GM23248 (cell line): ENCODE results near the gene AQP2.

Experiments
- EZH2 ChIP-seq: fragments of 200-600 bp; sonication (generic); IDR thresholded peaks from 2 replicates; pipeline ENCODE4 v1.6.1; 2018; ENCODE audit warnings: antibody characterized with exemption, mild to moderate bottlenecking; ENCODE audit not compliant: insufficient read depth, poor library complexity, severe bottlenecking
- EZH2phosphoT487 ChIP-seq: fragments of 200-600 bp; sonication (generic); IDR thresholded peaks from 2 replicates; pipeline ENCODE4 v1.6.1; 2018; ENCODE audit warnings: antibody characterized with exemption, moderate library complexity, mild to moderate bottlenecking, low read depth; ENCODE audit not compliant: insufficient read depth

DNA sequence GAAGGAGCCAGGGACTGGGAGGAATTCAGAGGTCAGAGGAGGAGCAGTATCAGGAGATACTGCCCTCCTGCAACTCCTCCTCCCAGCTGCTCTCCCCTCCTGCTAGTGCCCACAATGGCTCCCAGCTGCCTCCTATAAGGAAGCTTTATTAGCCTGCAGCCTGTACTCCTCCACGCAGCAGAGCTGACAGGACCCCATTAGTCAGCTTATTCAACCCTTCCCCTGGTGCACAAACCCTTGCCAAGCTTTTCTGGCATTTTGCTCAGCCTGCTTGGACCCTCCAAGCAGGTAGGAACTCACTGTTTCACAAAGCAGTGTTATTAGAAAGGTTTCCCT lies 6.9 kb upstream of the AQP2 start:
- TF ChIP-seq EZH2: no peak
- no peak for TF ChIP-seq EZH2phosphoT487
